MM.1S (cell line): ENCODE measurements around the gene BCL3.
"Not testable (repeated sequence)": the region's sequence is repeated elsewhere in the genome, so short reads cannot be mapped to it uniquely, and the experiment has no call there.

ENCODE experiments used
- DNase-seq: peaks from one replicate; pipeline ENCODE4 v3.0.0-alpha.2; 2015
- H2AFZ ChIP-seq: fragments of 300-600 bp; sonication (generic); 2 replicates; pipeline ENCODE4 v1.6.0; 2016; ENCODE audit warnings: antibody characterized with exemption, low read length
- H3F3A ChIP-seq: fragments of 300-600 bp; sonication (generic); 2 replicates; pipeline ENCODE4 v1.6.1; 2016; ENCODE audit warnings: mild to moderate bottlenecking, antibody characterized with exemption, low read length, moderate library complexity, mixed read lengths; ENCODE audit not compliant: insufficient read depth
- H3K27ac ChIP-seq: fragments of 300-600 bp; sonication (generic); 2 replicates; pipeline ENCODE4 v1.5.1; 2016; ENCODE audit warnings: mild to moderate bottlenecking, low read length
- H3K27me3 ChIP-seq: fragments of 300-600 bp; sonication (generic); replicated peaks from 2 replicates; pipeline ENCODE4 v1.6.0; 2016; ENCODE audit warnings: low read length; ENCODE audit not compliant: insufficient read depth
- H3K36me3 ChIP-seq: fragments of 300-600 bp; sonication (generic); replicated peaks from 2 replicates; pipeline ENCODE4 v1.6.1; 2016; ENCODE audit warnings: mild to moderate bottlenecking, low read length, mixed read lengths; ENCODE audit not compliant: insufficient read depth
- H3K4me1 ChIP-seq: fragments of 300-600 bp; sonication (generic); 2 replicates; pipeline ENCODE4 v1.6.1; 2016; ENCODE audit warnings: low read length, mixed read lengths
- H3K4me2 ChIP-seq: fragments of 300-600 bp; sonication (generic); 2 replicates; pipeline ENCODE4 v1.6.0; 2016; ENCODE audit warnings: low read depth, low read length
- H3K4me3 ChIP-seq: fragments of 300-600 bp; sonication (generic); 2 replicates; pipeline ENCODE4 v1.5.1; 2016; ENCODE audit warnings: low read length, mixed read lengths
- H3K79me2 ChIP-seq: fragments of 300-600 bp; sonication (generic); 2 replicates; pipeline ENCODE4 v1.6.1; 2016; ENCODE audit warnings: mixed run types, low read length, mixed read lengths
- H3K9ac ChIP-seq: fragments of 300-600 bp; sonication (generic); 2 replicates; pipeline ENCODE4 v1.6.1; 2016; ENCODE audit warnings: low read length, mixed read lengths
- H3K9me2 ChIP-seq: fragments of 300-600 bp; sonication (generic); replicated peaks from 2 replicates; pipeline ENCODE4 v1.6.1; 2016; ENCODE audit warnings: mild to moderate bottlenecking, low read length, mixed read lengths; ENCODE audit not compliant: insufficient read depth
- H3K9me3 ChIP-seq: fragments of 300-600 bp; sonication (generic); replicated peaks from 2 replicates; pipeline ENCODE4 v1.6.1; 2016; ENCODE audit warnings: mild to moderate bottlenecking, low read length, mixed read lengths; ENCODE audit not compliant: insufficient read depth
- H4K20me1 ChIP-seq: fragments of 300-600 bp; sonication (generic); 2 replicates; pipeline ENCODE4 v1.6.1; 2016; ENCODE audit warnings: mild to moderate bottlenecking, low read length, moderate library complexity, mixed read lengths; ENCODE audit not compliant: insufficient read depth
- EZH2 ChIP-seq: fragments of 300-600 bp; sonication (generic); optimal IDR thresholded peaks from 2 replicates; pipeline ENCODE3; 2017; ENCODE audit warnings: low read depth, mild to moderate bottlenecking, antibody characterized with exemption, low read length, mixed read lengths
- EZH2phosphoT487 ChIP-seq: fragments of 300-600 bp; sonication (generic); IDR thresholded peaks from 2 replicates; pipeline ENCODE4 v1.6.1; 2018; ENCODE audit warnings: antibody characterized with exemption, low read length
- TF ChIP-seq, protein P1 (sequence below): fragments of 300-600 bp; sonication (generic); IDR thresholded peaks from 2 replicates; pipeline ENCODE4 v1.5.1; 2016; ENCODE audit warnings: antibody characterized with exemption, low read length, mixed read lengths

The BCL3 gene

DNA sequence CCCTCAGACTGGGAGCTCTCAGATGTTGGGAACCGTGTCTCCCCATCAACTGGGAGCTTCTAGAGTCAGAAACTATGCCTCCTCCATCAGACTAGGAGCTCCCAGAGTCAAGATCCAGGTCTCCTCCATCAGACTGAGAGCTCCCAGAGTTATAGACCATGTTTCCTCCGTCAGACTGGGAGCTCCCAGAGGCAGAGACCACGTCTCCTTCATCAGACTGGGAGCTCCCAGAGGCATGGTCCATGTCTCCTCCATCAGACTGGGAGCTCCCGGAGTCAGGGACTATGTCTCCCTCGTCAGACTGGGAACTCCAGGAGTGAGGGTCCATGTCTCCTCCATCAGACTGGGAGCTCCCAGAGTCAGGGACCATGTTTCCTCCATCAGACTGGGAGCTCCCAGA is 39.6 kb upstream of the BCL3 start:
- no peaks in the 10 kb centered on the region for H3K27me3 ChIP-seq
- no peak for DNase-seq
- H3K4me1 ChIP-seq: peaks cover 5% of the 10 kb centered on the region; the same call in 1 of the 2 replicates
- no peaks in the 10 kb centered on the region for H4K20me1 ChIP-seq
- peaks cover 4% of the 10 kb centered on the region; the same call in 1 of the 2 replicates for H3F3A ChIP-seq
- H3K79me2 ChIP-seq: no peaks in the 10 kb centered on the region
- H3K27ac ChIP-seq: no peak overlapping the region
- H3K4me2 ChIP-seq: no peak overlapping the region
- H3K4me3 ChIP-seq: no peak overlapping the region
- TF ChIP-seq, protein P1, sequence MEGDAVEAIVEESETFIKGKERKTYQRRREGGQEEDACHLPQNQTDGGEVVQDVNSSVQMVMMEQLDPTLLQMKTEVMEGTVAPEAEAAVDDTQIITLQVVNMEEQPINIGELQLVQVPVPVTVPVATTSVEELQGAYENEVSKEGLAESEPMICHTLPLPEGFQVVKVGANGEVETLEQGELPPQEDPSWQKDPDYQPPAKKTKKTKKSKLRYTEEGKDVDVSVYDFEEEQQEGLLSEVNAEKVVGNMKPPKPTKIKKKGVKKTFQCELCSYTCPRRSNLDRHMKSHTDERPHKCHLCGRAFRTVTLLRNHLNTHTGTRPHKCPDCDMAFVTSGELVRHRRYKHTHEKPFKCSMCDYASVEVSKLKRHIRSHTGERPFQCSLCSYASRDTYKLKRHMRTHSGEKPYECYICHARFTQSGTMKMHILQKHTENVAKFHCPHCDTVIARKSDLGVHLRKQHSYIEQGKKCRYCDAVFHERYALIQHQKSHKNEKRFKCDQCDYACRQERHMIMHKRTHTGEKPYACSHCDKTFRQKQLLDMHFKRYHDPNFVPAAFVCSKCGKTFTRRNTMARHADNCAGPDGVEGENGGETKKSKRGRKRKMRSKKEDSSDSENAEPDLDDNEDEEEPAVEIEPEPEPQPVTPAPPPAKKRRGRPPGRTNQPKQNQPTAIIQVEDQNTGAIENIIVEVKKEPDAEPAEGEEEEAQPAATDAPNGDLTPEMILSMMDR: no peak
- no peak for TF ChIP-seq EZH2phosphoT487
- TF ChIP-seq EZH2: no peak
- H3K9ac ChIP-seq: no peak overlapping the region
- no peaks in the 10 kb centered on the region for H3K9me2 ChIP-seq
- no peaks in the 10 kb centered on the region for H3K36me3 ChIP-seq
- H3K9me3 ChIP-seq: no peaks in the 10 kb centered on the region
- H2AFZ ChIP-seq: no peak overlapping the region

DNA sequence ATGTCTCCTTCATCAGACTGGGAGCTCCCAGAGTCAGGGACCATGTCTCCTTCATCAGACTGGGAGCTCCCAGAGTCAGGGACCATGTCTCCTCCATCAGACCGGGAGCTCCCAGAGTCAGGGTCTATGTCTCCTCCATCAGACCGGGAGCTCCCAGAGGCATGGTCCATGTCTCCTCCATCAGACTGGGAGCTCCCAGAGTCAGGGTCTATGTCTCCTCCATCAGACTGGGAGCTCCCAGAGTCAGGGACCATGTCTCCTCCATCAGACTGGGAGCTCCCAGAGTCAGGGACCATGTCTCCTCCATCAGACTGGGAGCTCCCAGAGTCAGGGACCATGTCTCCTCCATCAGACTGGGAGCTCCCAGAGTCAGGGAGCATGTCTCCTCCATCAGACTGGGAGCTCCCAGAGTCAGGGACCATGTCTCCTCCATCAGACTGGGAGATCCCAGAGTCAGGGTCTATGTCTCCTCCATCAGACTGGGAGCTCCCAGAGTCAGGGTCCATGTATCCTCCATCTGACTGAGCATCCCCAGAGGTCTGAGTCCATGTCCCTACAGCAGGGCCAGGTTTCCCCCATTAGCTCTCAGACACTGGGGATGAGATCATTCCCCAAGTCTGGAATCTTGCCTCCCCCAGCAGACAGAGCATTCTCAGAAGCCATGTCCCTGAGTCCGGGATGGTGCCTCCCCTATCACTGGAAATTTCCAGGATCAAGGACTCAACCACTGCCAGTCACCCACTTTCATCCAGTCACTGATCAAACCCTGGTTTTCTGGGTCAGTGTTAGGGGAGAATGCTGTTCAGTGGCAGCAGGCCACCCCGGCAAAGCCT is 38.9 kb upstream of the BCL3 start:
- H3K79me2 ChIP-seq, H2AFZ ChIP-seq, H3K4me1 ChIP-seq, H3F3A ChIP-seq, DNase-seq, H3K9ac ChIP-seq, H3K27ac ChIP-seq, H3K4me2 ChIP-seq, H3K36me3 ChIP-seq, H3K9me3 ChIP-seq, H3K9me2 ChIP-seq, H3K4me3 ChIP-seq, H4K20me1 ChIP-seq, H3K27me3 ChIP-seq: not testable (repeated sequence)

DNA sequence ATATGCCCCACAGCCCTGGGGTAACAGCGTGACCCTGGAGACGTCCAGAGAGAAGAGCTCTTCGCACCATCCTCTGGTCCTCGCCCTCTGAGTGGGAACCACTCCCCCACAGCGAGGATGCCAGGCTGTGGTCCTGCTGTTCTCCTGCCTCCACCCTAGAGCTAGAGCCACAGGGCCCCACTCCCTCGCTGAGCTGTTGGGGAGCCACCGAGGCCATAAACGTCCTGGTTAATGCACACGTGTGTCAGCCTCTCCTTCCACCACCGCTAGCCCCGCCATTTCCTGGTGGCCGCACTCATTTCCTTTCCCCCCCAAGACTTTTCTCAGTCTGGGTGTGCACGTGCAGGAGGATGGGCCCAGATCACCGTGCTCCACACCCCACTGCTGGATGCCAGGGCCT is 38.0 kb upstream of the BCL3 start:
- DNase-seq: no peak
- TF ChIP-seq, protein P1: no peak
- TF ChIP-seq EZH2: no peak
- no peak for TF ChIP-seq EZH2phosphoT487
- Histone ChIP-seq H3K79me2 (no peaks in the 10 kb centered on the region), H3K4me3 (no peak overlapping the region), H3K4me2 (no peak overlapping the region), H3K9me2 (no peaks in the 10 kb centered on the region), H3K27ac (no peak overlapping the region), H4K20me1 (no peaks in the 10 kb centered on the region), H3K27me3 (no peaks in the 10 kb centered on the region), H3K4me1 (peaks cover 8% of the 10 kb centered on the region; the same call in 1 of the 2 replicates), H3K9me3 (no peaks in the 10 kb centered on the region), H3K9ac (no peak overlapping the region), H3F3A (peaks cover 4% of the 10 kb centered on the region; the same call in 1 of the 2 replicates), H2AFZ (no peak overlapping the region), H3K36me3 (no peaks in the 10 kb centered on the region)

DNA sequence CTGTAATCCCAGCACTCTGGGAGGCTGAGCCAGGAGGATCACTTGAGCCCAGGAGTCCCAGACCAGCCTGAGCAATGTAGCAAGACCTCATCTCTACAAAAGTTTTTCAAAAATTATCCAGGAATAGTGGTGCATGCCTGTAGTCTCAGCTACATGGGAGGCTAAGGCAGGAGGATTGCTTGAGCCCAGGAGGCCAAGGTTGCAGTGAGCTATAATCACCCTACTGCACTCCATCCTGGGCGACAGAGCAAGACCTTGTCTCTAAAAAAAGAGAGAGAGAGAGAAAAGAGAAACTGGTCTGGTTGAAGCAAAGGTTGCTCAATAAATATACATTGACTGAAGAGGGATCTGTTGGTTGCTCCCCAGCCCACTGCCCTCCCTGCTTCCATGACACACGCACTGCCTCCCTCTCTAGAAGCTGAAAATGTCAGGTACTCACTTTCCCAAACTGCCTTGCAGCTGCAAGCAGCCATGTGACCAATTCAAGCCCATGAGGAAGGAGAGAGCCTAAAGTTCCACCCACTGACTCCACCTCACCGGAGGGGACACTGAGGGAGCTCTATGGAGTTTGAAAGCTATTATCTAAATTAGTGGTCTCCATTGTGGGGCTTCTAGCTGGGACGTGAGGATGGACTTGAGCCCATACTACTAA is 35.5 kb upstream of the BCL3 start:
- Histone ChIP-seq H2AFZ (peak overlapping the region; percentile 66), H4K20me1 (no peaks in the 10 kb centered on the region), H3K27ac (peak overlapping the region; percentile 41; the same call in 1 of the 2 replicates), H3K4me1 (peaks cover 8% of the 10 kb centered on the region; the same call in 1 of the 2 replicates), H3K4me2 (peak overlapping the region; percentile 45), H3K27me3 (no peaks in the 10 kb centered on the region), H3K9me2 (no peaks in the 10 kb centered on the region), H3K4me3 (no peak overlapping the region), H3F3A (peaks cover 4% of the 10 kb centered on the region; the same call in 1 of the 2 replicates), H3K9me3 (no peaks in the 10 kb centered on the region), H3K9ac (no peak overlapping the region), H3K79me2 (no peaks in the 10 kb centered on the region), H3K36me3 (no peaks in the 10 kb centered on the region)
- TF ChIP-seq EZH2phosphoT487: no peak
- no peak for TF ChIP-seq EZH2
- TF ChIP-seq, protein P1: no peak
- DNase-seq: peak; percentile 50
